ENCODE data around the gene KIF2C.
"Not testable (repeated sequence)": the region's sequence is repeated elsewhere in the genome, so short reads cannot be mapped to it uniquely, and the experiment has no call there.

KIF2C gene

DNA sequence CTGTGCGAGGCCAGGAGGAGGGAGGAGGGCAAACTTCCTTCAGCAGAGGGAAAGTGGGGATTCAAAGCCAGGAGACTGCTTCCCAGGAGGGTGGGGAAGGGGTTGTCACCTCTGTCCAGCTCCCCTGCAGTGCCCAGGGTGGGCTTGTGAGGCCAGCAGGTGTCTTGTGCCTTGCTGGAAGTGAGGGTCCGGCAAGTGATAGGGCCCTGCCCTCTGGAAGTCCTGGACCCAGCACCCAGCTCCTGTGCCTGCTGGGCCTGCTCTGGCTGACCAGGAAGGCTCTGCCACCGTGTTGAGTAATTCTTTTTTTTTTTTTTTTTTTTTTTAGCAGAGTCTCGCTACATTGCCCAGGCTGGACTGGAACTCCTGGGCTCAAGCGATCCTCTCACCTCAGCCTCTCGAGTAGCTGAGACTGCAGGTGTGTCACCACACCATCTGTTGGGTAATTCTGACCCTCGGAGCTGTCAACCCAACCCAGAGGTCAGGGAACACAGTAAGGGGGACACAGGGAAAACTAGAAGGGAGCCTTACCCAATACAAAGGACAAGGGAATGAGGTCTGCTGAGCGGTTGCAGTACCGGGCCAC is 47.3 kb downstream of the KIF2C start:
- TF ChIP-seq, protein P1, sequence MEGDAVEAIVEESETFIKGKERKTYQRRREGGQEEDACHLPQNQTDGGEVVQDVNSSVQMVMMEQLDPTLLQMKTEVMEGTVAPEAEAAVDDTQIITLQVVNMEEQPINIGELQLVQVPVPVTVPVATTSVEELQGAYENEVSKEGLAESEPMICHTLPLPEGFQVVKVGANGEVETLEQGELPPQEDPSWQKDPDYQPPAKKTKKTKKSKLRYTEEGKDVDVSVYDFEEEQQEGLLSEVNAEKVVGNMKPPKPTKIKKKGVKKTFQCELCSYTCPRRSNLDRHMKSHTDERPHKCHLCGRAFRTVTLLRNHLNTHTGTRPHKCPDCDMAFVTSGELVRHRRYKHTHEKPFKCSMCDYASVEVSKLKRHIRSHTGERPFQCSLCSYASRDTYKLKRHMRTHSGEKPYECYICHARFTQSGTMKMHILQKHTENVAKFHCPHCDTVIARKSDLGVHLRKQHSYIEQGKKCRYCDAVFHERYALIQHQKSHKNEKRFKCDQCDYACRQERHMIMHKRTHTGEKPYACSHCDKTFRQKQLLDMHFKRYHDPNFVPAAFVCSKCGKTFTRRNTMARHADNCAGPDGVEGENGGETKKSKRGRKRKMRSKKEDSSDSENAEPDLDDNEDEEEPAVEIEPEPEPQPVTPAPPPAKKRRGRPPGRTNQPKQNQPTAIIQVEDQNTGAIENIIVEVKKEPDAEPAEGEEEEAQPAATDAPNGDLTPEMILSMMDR (IDR thresholded peaks at IDR 0.05; ENCODE audit: insufficient read depth, low read depth, low read length, missing control alignments), result no peak
- no peak for DNase-seq (ENCODE audit: low read depth)
- H3K4me3 ChIP-seq (ENCODE audit: low read length), result no peak overlapping the region

DNA sequence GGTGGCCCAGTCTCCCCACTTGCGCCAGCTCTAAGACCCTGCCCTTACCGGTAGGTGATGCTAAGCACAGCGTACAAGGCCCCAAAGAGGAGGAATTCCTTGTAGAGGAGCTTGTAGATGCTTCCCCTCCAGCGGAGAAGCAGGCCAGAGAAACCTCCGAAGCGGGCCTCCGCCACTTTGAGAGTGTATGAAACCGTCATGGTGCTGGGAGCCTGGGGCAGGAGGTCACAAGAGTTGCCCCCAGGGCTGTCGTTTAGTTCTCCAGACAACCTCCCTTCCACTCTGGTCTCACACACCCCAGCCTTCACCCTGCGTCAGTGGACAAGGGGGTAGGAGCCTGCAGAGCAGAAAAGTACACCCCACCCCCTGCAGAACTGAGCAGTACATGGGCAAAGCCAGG is 47.9 kb downstream of the KIF2C start:
- no peak for DNase-seq (ENCODE audit: low read depth)
- no peak overlapping the region for H3K4me3 ChIP-seq (ENCODE audit: low read length)
- TF ChIP-seq, protein P1 (IDR thresholded peaks at IDR 0.05; ENCODE audit: insufficient read depth, low read depth, low read length, missing control alignments), result no peak

- TF ChIP-seq, protein P1 (IDR thresholded peaks at IDR 0.05; ENCODE audit: insufficient read depth, low read depth, low read length, missing control alignments), result no peak
- no peak within 1 kb of the TSS for H3K4me3 ChIP-seq (ENCODE audit: low read length)
- DNase-seq (ENCODE audit: low read depth), result no peak
These were observed 48.7 kb downstream of the KIF2C start, which contains the start of gene BEST4 for GRCh38 chr1:44788120-44788860. Gene BEST4 (minus strand): TSS chr1:44788170. CDS start chr1:44787705, 465 bp downstream.

DNA sequence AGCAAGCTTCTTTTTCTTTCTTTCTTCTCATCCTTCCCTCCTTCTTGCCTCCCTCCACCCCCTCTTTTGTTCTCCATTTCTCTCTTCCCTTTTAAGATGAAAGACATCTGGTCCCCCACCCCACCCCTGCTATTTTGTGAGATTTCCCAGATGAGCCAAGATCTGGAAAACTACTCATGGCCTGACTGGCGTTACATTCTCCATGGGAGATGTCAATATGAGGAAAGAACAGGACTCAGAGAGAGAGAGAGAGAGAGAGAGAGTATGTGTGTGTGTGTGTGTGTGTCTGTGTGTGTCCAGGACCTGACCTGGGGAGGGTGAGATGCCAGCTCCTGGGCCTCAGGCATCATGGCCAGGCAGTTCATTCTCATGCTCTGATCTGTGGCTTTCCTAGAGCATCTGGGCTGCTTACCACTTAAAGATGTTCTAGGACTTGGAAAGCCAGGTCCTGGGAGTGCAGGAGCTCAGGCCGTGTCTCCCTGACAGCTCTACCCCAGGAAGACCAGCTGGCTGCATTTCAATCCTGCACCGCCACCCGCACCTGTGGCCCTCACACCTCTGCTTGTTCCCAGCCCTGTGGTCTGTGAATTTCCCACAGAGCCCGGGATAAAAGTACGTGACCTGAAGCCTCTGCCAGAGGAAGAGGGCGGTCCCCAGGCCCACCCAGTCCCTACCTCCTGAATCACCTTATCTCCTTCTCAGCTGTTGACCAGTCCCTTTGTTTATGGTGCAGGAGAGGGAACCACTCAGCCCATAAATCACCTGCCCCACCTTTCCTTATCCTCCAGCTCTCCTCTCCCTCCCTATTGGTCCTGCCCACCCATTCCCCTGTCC is 51.5 kb downstream of the KIF2C start:
- no peak for DNase-seq (ENCODE audit: low read depth)
- TF ChIP-seq, protein P1 (IDR thresholded peaks at IDR 0.05; ENCODE audit: insufficient read depth, low read depth, low read length, missing control alignments), result no peak
- no peak overlapping the region for H3K4me3 ChIP-seq (ENCODE audit: low read length)

DNA sequence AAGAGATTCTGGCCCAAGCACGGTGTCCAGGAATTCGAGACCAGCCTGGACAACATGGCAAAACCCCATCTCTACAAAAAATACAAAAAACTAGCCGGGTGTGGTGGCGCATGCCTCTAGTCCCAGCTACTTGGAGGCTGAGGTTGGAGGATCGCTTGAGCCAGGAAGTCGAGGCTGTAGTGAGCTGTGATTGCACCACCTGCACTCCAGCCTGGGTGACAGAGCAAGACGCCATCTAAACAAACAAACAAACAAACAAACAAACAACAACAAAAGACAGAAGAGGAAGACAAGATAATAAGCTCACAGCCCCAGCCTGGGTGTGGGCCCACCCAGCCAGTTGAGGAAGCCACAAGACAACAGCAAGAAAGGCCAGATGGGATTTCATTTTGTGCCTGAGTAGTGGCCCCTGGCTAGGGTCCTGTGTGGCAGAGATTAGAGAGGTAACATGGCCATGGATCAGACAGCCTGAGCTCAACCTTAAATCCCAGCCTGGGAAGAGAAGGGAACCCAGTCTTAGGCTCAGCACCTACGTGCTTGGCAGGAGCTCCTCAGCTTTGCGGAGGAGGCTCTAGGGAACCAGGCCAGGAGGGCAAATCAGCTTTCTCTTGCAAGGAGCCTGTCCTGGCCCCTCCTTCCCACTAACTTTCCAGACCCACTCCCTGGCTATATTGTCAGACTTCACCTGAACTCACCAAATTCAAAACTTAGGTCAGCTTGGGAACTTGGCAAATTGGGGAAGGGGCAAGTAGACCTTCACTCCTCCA is 53.3 kb downstream of the KIF2C start:
- no peak overlapping the region for H3K4me3 ChIP-seq (ENCODE audit: low read length)
- TF ChIP-seq, protein P1 (IDR thresholded peaks at IDR 0.05; ENCODE audit: insufficient read depth, low read depth, low read length, missing control alignments), result no peak
- DNase-seq (ENCODE audit: low read depth), result no peak

GRCh38 chr1:44797886-44798285 is 58.2 kb downstream of the KIF2C start:
- DNase-seq (ENCODE audit: low read depth); H3K4me3 ChIP-seq (ENCODE audit: low read length): not testable (repeated sequence)
